Glutamatergic neuron (in vitro differentiated cells): ENCODE data around the gene LTBP2. TPM values are rescaled to one million over a fixed set of nuclear protein-coding genes. Genes with fewer than 3 reads are reported as not detected.

Source experiments
- DNase-seq: peaks from one replicate; pipeline ENCODE4 v3.0.0; 2022
- H3K27ac Mint-ChIP-seq: one replicate; pipeline ENCODE4 v1.8.0; 2020; ENCODE audit warnings: mild to moderate bottlenecking, mixed read lengths, inconsistent platforms; ENCODE audit not compliant: unreplicated experiment
- H3K27me3 Mint-ChIP-seq: one replicate; pipeline ENCODE4 v1.8.0; 2020; ENCODE audit warnings: mild to moderate bottlenecking, moderate library complexity, mixed read lengths, inconsistent platforms; ENCODE audit not compliant: unreplicated experiment
- H3K36me3 Mint-ChIP-seq: one replicate; pipeline ENCODE4 v1.8.0; 2020; ENCODE audit warnings: mild to moderate bottlenecking, mixed read lengths, inconsistent platforms; ENCODE audit not compliant: unreplicated experiment
- H3K4me1 Mint-ChIP-seq: one replicate; pipeline ENCODE4 v1.8.0; 2020; ENCODE audit warnings: mild to moderate bottlenecking, low read depth, mixed read lengths, inconsistent platforms; ENCODE audit not compliant: unreplicated experiment
- H3K4me3 Mint-ChIP-seq: one replicate; pipeline ENCODE4 v1.8.0; 2020; ENCODE audit warnings: mild to moderate bottlenecking, mixed read lengths, inconsistent platforms; ENCODE audit not compliant: unreplicated experiment
- H3K9me3 Mint-ChIP-seq: one replicate; pipeline ENCODE4 v1.8.0; 2020; ENCODE audit warnings: mild to moderate bottlenecking, moderate library complexity, mixed read lengths, inconsistent platforms; ENCODE audit not compliant: unreplicated experiment
- total RNA-seq: library from RNA; stranded (reverse); fragmentation: NEBNext Ultra II Directional; extraction: Animal tissue kit (Norgen Biotek cat#: 25700); gene quantifications from one replicate; pipeline ENCODE4 v1.2.1, GENCODE V29; 2021; ENCODE audit not compliant: unreplicated experiment
- TF ChIP-seq, protein P1 (sequence below): fragments of 200-600 bp; sonication (generic); IDR thresholded peaks from one replicate; pipeline ENCODE4 v1.5.0; 2021; ENCODE audit not compliant: partially characterized antibody, unreplicated experiment

LTBP2 gene
- total RNA-seq, 1 donor from 2014 or later, result 1.2 TPM

DNA sequence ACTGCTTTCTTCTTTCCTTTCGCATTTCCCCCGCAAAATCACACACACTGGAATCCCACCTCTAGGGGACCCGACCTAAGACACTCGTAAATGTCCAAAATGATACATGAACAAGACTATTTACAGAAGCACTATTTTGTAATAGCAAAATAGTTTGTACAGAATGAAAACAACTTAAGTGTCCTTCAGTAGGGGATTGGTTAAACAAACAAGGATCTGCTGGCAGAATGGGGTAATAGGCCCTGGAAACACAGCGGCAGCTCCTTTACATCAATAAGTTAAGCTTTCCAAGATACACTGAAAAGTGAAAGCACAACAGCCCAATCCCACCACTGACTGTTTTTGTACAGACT, 48.8 kb downstream of the LTBP2 start:
- no peaks in the 10 kb centered on the region for H3K27me3 Mint-ChIP-seq
- H3K4me3 Mint-ChIP-seq, result no peak overlapping the region
- no peaks in the 10 kb centered on the region for H3K36me3 Mint-ChIP-seq
- TF ChIP-seq, protein P1, sequence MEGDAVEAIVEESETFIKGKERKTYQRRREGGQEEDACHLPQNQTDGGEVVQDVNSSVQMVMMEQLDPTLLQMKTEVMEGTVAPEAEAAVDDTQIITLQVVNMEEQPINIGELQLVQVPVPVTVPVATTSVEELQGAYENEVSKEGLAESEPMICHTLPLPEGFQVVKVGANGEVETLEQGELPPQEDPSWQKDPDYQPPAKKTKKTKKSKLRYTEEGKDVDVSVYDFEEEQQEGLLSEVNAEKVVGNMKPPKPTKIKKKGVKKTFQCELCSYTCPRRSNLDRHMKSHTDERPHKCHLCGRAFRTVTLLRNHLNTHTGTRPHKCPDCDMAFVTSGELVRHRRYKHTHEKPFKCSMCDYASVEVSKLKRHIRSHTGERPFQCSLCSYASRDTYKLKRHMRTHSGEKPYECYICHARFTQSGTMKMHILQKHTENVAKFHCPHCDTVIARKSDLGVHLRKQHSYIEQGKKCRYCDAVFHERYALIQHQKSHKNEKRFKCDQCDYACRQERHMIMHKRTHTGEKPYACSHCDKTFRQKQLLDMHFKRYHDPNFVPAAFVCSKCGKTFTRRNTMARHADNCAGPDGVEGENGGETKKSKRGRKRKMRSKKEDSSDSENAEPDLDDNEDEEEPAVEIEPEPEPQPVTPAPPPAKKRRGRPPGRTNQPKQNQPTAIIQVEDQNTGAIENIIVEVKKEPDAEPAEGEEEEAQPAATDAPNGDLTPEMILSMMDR, result no peak
- no peak for DNase-seq
- peaks cover 2% of the 10 kb centered on the region for H3K9me3 Mint-ChIP-seq
- no peak overlapping the region for H3K27ac Mint-ChIP-seq
- H3K4me1 Mint-ChIP-seq, result peaks cover 2% of the 10 kb centered on the region

DNA sequence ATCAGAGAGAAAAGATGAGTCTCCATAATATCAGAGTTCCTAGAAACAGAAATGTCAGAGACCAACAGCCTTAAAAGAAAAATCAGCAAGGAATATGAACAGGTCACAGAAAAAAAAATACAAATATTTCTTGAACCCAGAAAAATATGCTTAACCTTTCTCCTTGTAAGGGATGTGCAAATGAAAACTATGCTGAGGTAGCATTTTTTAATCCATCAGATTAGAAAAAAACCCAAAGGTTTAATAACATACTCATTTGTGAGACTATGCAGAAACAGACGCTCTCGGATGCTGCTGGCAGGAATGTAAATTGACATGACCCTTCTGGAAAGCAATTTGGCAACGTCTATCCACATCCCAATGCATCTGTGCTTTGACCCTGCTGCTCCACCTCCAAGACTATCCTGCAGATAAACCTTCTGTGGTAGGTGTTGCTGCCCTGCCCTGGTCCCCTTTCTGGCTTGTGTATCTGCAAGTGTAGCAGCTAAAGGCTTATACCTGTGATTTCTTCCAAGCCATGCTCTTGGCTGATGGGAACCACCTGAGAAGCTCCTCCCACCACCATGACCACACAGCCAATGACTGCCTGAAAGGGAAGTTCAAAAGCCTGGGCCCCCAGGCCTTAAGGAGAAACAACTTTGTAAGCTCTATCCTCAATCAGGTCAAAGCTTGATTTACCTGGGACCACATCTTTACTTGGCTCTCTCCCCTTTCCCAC, 49.4 kb downstream of the LTBP2 start:
- Mint-ChIP-seq H3K27me3 (no peaks in the 10 kb centered on the region), H3K27ac (no peak overlapping the region), H3K4me3 (no peak overlapping the region), H3K36me3 (no peaks in the 10 kb centered on the region), H3K4me1 (peaks cover 2% of the 10 kb centered on the region), H3K9me3 (peaks cover 2% of the 10 kb centered on the region)
- TF ChIP-seq, protein P1, result no peak
- DNase-seq, result no peak

DNA sequence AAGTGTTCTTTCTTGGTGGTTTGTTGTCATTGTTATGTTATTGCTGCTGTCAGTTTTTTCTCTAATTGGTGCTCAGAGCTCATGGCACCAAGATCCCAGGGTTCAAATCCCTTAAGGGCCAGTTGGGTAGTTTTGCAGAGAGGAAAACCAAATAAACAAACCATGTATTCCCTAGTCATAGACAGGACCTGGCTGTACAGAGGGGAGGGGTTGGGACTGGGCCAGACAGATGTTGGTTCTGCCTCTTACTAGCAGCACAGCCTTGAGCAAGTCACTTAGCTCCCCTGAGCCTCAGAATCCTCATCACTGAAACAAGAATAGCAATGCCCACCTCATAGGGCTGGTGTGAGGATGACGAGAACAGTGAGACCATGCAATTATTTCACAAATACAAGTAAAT, 53.4 kb downstream of the LTBP2 start:
- peaks cover under 1% of the 10 kb centered on the region for H3K4me1 Mint-ChIP-seq
- DNase-seq, result no peak
- no peaks in the 10 kb centered on the region for H3K9me3 Mint-ChIP-seq
- no peaks in the 10 kb centered on the region for H3K36me3 Mint-ChIP-seq
- no peaks in the 10 kb centered on the region for H3K27me3 Mint-ChIP-seq
- no peak overlapping the region for H3K27ac Mint-ChIP-seq
- TF ChIP-seq, protein P1, result no peak
- no peak overlapping the region for H3K4me3 Mint-ChIP-seq

DNA sequence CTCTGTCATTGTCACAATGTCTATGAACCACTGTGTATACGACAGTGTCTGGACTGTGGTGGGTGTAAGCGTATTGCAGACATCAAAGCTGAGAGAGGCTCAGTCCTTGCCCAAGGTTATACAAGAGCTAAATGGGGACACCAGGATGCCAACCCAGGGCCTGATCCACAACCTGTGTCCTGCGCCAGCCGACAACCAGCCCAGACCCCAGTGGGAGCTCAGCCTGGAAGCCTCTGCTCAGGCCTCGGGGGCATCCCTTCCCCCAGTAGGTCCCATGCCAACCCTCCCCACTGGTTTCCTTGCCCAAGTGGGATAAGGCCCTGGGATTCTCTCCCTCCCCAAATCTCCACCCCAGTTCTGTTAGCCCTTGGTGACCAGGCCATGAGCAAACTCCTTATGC, 54.3 kb downstream of the LTBP2 start:
- TF ChIP-seq, protein P1, result no peak
- H3K4me3 Mint-ChIP-seq, result no peak overlapping the region
- DNase-seq, result no peak
- H3K27me3 Mint-ChIP-seq, result peaks cover 2% of the 10 kb centered on the region
- H3K4me1 Mint-ChIP-seq, result no peaks in the 10 kb centered on the region
- H3K9me3 Mint-ChIP-seq, result no peaks in the 10 kb centered on the region
- H3K27ac Mint-ChIP-seq, result no peak overlapping the region
- H3K36me3 Mint-ChIP-seq, result no peaks in the 10 kb centered on the region

DNA sequence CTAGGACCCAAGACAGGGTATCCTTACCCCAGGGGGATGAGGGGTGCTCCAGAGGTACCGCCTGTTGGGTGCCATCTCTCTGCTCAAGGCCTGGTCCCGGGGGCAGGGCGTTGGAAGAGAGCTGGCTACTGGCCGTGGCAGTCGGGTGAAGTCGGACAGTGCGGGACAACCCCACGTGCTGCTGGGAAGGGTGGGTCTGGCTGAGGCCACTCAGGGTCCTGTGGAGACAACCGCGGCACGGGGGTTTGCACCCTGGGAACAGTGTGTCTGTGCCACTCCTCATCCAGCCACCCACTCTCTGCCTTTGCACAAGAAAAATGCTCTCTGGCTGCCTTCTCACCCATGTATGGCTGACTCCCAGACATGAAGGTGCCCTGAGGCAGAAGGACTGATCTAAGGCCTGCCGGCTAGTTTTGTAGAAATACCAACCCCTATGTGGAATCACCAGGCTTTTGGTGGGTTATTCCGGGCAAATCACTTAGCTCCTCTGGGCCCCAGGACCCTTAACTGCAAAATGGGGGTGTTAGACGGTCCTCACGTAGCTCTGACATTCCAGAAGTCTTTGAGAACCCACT, 56.5 kb downstream of the LTBP2 start:
- Mint-ChIP-seq H3K36me3 (no peaks in the 10 kb centered on the region), H3K27me3 (peaks cover 2% of the 10 kb centered on the region), H3K9me3 (peaks cover under 1% of the 10 kb centered on the region), H3K4me3 (no peak overlapping the region), H3K4me1 (no peaks in the 10 kb centered on the region), H3K27ac (no peak overlapping the region)
- no peak for DNase-seq
- TF ChIP-seq, protein P1, result no peak
